Stimulated activated CD8-positive, alpha-beta memory T cell treated with anti-CD3 and anti-CD28 coated beads, Interleukin-4, amount 100 ng/mL, for 48 hours (primary cell): ENCODE data around the gene MRPL36.
"Not testable (repeated sequence)": the region's sequence is repeated elsewhere in the genome, so short reads cannot be mapped to it uniquely, and the experiment has no call there.

Source experiments
- DNase-seq: peaks from one replicate; pipeline ENCODE4 v3.0.0-alpha.2; 2020

The MRPL36 gene

DNA sequence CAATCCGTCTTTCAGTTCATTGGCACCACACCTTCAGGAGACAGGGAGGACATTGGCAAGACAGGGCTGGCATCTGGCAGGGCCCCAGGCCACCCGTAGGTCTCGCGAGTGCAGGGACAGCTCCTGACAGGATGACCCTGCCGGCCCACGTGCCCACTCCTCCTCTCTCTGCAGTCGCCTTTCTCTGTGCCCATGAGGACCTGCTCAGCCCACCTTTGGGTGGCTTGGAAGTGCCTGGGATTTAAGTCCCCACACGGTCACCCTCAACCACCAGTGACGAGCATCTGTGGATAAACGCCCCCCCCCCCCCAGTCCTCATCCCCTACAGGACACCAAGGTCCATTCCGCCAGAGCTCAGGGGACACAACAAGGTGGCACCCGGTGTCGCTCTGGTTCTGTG lies 4.1 kb downstream of the MRPL36 start:
- DNase-seq: no peak

GRCh38 chr5:1794901-1795290 lies 4.7 kb downstream of the MRPL36 start:
- no peak for DNase-seq

GRCh38 chr5:1793966-1794900 lies 5.4 kb downstream of the MRPL36 start:
- no peak for DNase-seq

DNA sequence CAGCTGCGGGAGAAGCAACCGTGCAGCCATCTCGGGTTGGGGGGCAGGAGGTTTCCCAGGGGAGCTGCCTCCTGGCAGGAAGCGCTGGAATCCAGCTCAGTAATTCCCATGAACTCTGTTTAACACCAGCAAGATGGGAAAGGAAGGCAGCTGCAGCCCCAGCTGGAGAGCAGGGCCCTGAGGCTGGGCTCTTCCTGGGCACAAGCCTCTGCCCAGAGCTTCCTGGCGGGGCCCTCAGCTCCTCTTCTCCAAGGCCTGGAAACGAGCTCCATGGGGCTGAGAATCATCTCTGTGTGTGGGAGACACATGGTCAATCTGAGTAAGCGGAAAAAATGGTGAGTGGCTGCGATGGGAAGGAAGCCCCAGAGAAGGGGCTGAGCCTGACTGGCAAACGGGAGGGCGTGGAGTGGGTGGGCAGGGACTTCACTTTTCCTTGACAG lies 6.3 kb downstream of the MRPL36 start:
- peak; percentile 71 for DNase-seq

- DNase-seq: peak; percentile 83
Observed at GRCh38 chr5:1792842-1793266, 6.8 kb downstream of the MRPL36 start.

DNA sequence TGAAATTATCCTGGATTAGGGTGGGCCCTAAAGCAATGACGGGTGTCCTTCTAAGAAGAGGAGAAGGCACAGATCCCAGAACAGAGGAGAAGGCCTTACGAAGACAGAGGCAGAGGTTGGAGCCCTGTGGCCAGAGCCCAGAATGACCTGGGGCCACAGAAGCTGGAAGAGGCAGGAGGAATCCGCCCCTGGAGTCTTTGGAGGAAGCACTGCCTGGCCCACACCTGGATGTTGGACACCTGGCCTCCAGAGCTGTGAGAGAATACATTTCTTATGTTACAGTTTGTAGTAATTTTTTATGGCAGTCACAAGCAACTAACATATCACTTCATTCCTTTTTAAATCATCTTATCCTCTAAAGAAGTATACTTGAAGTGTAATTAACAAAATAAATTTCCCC lies 8.5 kb downstream of the MRPL36 start:
- DNase-seq: no peak

DNA sequence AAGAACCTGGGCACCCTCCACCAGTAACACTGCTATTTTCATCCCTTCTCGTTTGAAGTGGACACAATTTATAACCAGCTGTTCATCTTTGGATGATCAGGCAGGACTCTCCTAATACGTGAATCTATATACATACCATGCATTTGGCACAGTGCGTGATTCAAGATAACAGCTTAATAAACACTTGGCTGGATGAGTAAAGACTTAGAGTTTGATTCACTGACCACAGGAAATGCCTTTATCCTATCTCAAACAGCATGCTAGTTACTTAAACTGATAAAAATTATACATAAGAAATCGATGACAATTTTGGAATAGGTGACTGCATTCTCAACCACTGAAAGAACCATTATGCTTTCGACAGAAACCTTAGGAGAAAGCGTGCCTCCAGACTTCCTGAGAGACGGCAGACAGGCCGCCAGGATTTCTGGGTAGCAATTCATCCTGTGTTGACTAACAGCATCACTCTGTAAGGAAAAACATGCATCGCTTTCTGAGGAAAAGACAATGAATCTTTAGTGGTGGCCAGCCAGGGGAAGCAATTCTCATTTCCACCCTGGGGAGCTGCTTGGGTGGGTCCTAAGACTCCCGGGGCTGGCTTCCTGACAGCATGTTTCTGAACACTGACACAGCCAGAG lies 9.7 kb downstream of the MRPL36 start:
- DNase-seq: no peak

GRCh38 chr5:1789438-1789833 lies 10.2 kb downstream of the MRPL36 start:
- DNase-seq: not testable (repeated sequence)

- no peak for DNase-seq
Observed at GRCh38 chr5:1788828-1789227, 10.8 kb downstream of the MRPL36 start.

DNA sequence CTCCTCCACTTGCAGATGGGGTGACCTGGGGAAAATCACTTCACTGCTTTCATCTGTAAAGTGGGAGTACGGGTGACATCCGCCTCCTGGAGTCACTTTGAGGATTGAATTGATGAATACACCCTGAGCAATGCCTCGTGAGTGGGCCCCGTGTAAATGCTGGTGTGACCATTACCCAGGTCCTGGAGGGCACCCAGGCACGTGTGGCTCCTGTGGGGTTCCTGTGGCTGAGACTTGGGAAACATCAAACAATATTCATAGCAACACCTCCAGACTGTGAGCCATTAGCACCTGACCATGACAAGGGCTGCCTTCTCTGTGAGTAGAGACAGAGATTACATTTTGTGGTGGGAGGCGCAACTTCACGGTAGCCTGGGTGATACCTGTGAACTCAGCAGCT lies 11.4 kb downstream of the MRPL36 start:
- no peak for DNase-seq

DNA sequence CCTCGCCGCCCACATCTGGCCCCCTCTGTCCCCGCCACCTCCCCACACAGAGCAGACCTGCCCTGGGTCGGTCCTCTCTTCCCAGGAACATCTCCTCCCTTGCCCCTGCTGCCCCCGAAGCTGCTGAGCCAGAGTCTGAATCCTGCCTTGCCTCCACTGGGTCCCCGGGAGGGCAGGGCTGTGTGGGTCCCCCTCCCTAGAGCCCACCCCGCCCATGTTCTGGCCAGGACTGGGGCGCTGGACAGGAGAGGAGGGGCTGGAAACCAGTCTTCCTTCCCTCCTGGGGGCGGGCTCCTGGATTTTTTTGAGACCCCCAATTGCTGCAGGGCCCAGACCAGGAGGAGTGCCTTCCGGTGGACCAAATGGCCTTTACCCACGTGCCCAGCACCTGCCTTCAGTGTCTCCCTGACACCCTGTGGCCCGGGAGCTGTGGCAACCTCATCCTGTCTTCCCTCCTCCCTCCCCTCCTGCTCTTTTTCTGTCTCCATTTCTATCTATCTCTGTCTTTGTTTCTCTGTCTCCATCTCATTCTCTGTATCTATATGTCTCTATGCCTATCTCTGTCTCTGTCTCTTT lies 12.1 kb downstream of the MRPL36 start:
- DNase-seq: no peak

DNA sequence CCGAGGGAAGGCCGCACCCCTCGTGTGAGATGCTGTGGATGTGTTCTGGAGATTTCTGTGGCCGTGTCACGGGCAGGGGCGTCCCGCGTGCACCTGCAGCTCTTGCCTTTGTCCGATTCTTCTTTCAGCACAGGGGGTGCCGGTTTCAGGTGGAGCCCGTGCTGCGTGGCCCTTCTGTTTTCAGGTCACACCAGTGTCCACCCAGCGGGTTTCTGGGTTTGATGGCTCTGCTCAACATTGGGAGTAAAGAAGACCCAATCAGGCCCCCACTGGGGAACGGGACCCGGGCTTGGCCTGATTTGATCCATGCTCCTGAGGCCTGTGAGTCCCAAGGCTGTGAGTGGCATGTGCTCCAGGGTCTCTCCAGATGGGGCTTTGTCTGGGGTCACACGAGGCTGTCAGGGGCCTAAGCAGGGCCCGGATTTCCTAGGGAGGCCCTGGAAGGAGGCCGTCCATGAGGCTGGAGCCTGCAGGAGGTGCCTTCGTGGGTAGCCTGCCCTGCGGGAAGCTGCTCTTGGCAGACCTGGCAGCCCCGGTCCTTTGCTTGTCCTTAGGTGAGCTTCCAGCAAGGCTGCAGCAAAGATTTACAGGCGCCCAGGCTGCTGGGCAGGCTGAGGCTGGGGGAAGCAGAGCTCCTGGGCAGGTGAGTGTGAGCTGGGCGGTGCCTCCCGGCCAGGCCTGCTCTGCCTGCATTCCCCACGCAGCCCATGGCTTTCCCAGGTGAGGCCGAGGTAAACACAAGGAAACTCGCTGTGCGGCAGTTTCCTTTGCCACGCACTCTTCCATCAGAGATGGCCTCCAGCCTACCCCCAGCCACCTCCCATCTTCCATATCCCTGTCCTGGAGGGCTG lies 12.8 kb downstream of the MRPL36 start:
- DNase-seq: no peak

- no peak for DNase-seq
Observed at GRCh38 chr5:1785984-1786383, 13.7 kb downstream of the MRPL36 start.

GRCh38 chr5:1785062-1785461 lies 14.6 kb downstream of the MRPL36 start:
- DNase-seq: no peak

DNA sequence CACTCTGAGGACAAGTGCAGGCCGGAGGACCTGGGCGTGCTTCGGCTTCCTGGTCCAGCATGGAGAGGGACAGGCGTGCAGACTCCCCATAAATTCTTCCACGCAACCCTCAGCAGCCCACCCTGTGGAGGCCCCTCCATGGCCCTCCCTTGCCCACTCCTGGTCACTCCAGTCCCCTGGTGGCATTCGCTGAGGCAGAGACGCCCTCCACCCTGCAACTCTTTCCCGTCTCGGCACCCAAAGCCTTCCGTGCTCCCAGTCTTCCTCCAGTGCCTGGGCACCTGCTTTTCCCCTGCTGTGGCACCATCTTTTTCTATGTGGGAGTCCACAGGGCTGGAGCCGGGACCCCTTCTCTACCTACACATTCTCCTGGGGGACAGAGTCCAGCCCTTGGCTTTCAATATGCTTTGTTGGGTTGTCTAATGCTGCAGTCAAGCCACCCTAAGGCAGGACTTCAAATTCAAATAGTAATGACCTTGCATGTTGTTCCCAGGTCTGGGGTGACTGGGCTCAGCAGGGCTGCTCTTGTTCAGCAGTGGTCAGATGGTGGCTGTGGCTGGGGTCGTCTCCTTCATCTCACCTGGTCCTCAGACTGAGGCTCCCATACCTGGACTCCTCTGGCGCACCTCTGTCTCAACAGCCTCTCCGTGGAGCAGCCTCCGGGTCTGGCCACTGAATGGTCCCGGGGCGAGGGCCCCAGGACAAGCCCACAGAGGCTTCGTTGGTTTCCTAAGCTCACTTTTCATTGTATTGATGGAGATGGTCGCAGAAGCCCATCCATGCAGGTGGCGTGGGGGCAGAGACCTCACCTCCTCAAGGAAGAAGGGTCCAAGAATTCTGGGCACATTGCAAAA lies 15.2 kb downstream of the MRPL36 start:
- DNase-seq: no peak

GRCh38 chr5:1783216-1783554 lies 16.5 kb downstream of the MRPL36 start:
- no peak for DNase-seq

GRCh38 chr5:1782385-1783215 lies 17.0 kb downstream of the MRPL36 start:
- no peak for DNase-seq

DNA sequence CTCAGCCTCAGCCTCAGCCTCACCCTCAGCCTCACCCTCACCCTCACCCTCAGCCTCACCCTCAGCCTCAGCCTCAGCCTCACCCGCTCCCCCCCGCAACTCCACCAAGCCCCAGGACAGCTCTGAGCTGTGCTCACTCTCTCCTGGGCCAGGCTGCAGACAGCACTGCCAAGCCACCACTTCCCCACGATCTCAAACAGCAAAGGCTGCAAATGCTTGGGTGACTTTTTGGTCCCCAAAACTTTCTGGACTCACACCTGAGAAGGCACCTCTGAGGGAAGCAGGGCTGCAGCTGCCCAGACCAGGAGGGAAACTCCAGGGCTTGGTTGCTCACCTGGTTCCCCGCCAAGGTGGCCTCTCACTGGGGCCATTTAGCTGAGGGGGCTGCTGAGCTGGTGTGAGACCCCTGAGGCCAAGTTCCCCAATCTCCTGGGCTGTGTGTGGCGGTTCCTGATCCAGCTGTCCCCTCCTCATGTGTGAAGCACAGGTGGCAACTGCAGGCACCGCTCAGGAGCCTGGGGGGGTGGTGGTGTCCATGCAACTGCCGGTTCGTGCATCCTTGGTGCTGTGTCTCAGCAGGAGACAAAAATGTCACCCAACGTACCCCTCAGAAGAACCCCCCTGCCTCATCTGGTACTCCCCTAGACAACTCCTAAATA lies 17.8 kb downstream of the MRPL36 start:
- DNase-seq: no peak

DNA sequence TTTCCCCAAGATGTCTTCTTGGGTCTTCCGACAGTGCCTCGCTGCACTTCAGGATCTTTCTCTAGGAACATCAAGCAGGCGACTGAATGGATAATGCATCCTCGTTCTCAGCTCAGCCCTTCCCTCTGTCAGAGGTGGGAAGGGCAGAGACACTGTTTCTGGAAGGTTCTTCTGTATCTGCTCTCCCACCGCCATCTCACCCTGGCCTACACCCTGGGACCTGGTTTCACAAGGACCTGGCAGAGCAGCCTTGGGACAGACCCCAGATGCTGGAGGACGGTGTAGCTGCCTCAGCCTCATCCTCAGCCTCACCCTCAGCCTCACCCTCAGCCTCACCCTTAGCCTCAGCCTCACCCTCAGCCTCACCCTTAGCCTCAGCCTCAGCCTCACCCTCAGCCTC lies 18.5 kb downstream of the MRPL36 start:
- DNase-seq: no peak

- no peak for DNase-seq
Observed at GRCh38 chr5:1780614-1780930, 19.1 kb downstream of the MRPL36 start.
